ENCODE results near the gene OLFM2. TPM values are rescaled to one million over a fixed set of nuclear protein-coding genes. Genes with fewer than 3 reads are reported as not detected.

OLFM2 gene
- total and polyA plus RNA-seq, 4 experiments from 2014 or later, result 5.0 to 10.4 (median 9.4) TPM

GRCh38 chr19:9885077-9885552 is 51.2 kb downstream of the OLFM2 start:
- intact Hi-C loops (cut with micrococcal nuclease), result no loop called here
- H3K9me3 Mint-ChIP-seq, result no peaks in the 10 kb centered on the region
- H3K36me3 Mint-ChIP-seq, result no peaks in the 10 kb centered on the region
- H3K4me1 Mint-ChIP-seq, result peaks cover 0 to 1% (median 0%) of the 10 kb centered on the region in 4 donors
- ChIA-PET POLR2A (ENCODE audit: partially characterized antibody) (no interaction called here), CTCF (ENCODE audit: partially characterized antibody) (interaction anchor here (0.5 to 1.8 kb wide), 3 partner anchors 8 to 20 kb away, joined by 3 read pairs; no protein-coding TSS in a partner anchor)
- H3K27me3 Mint-ChIP-seq, result peaks cover 3 to 6% of the 10 kb centered on the region in 2 donors
- H3K27ac Mint-ChIP-seq, result peak overlapping the region in 1 of 7 donors; percentile 23
- no peak overlapping the region for H3K4me3 ChIP-seq (ENCODE audit: low read length in 2 of 2)
- no peaks in the 10 kb centered on the region for H3K9me3 ChIP-seq (ENCODE audit: control insufficient read depth in 1 of 2, low read length in 2 of 2)
- no peaks in the 10 kb centered on the region for H3K27me3 ChIP-seq (ENCODE audit: insufficient read depth, low read length)
- H3K27ac ChIP-seq (ENCODE audit: low read depth, low read length), result no peak overlapping the region
- H3K4me1 ChIP-seq (ENCODE audit: insufficient read depth, low read length), result no peaks in the 10 kb centered on the region
- no peaks in the 10 kb centered on the region for H3K36me3 ChIP-seq (ENCODE audit: insufficient read depth, low read length)
- H3K4me3 Mint-ChIP-seq, result no peak overlapping the region
- no peak for DNase-seq

GRCh38 chr19:9883764-9884163 is 52.6 kb downstream of the OLFM2 start:
- intact Hi-C loops (cut with micrococcal nuclease), result no loop called here
- H3K36me3 Mint-ChIP-seq, result no peaks in the 10 kb centered on the region
- DNase-seq, result no peak
- no peak overlapping the region for H3K27ac ChIP-seq (ENCODE audit: low read depth, low read length)
- no peaks in the 10 kb centered on the region for H3K36me3 ChIP-seq (ENCODE audit: insufficient read depth, low read length)
- no peaks in the 10 kb centered on the region for H3K4me1 ChIP-seq (ENCODE audit: insufficient read depth, low read length)
- CTCF ChIA-PET (ENCODE audit: partially characterized antibody), result interaction anchor here (0.6 kb wide), 1 partner anchor 366 kb away, joined by 3 read pairs; no protein-coding TSS in a partner anchor
- peaks cover 0 to 1% (median 0%) of the 10 kb centered on the region in 4 donors for H3K4me1 Mint-ChIP-seq
- H3K27ac Mint-ChIP-seq, result no peak overlapping the region
- no peaks in the 10 kb centered on the region for H3K9me3 ChIP-seq (ENCODE audit: control insufficient read depth in 1 of 2, low read length in 2 of 2)
- H3K27me3 Mint-ChIP-seq, result peaks cover 0 to 5% of the 10 kb centered on the region in 2 donors
- H3K9me3 Mint-ChIP-seq, result no peaks in the 10 kb centered on the region
- H3K4me3 Mint-ChIP-seq, result no peak overlapping the region
- no peak overlapping the region for H3K4me3 ChIP-seq (ENCODE audit: low read length in 2 of 2)
- POLR2A ChIA-PET (ENCODE audit: partially characterized antibody), result no interaction called here
- H3K27me3 ChIP-seq (ENCODE audit: insufficient read depth, low read length), result no peaks in the 10 kb centered on the region

- Histone ChIP-seq H3K36me3 (ENCODE audit: insufficient read depth, low read length) (no peaks in the 10 kb centered on the region), H3K4me1 (ENCODE audit: insufficient read depth, low read length) (no peaks in the 10 kb centered on the region), H3K27ac (ENCODE audit: low read depth, low read length) (no peak overlapping the region), H3K27me3 (ENCODE audit: insufficient read depth, low read length) (no peaks in the 10 kb centered on the region), H3K9me3 (ENCODE audit: control insufficient read depth in 1 of 2, low read length in 2 of 2) (no peaks in the 10 kb centered on the region), H3K4me3 (ENCODE audit: low read length in 2 of 2) (no peak overlapping the region)
- Mint-ChIP-seq H3K27ac (no peak overlapping the region), H3K4me3 (no peak overlapping the region), H3K4me1 (peaks cover 0 to 2% (median under 1%) of the 10 kb centered on the region in 4 donors), H3K36me3 (no peaks in the 10 kb centered on the region), H3K9me3 (no peaks in the 10 kb centered on the region), H3K27me3 (peaks cover 0 to 7% of the 10 kb centered on the region in 2 donors)
- CTCF ChIA-PET (ENCODE audit: partially characterized antibody), result interaction anchor here (1.3 kb wide), 1 partner anchor 23 kb away, joined by 5 read pairs; no protein-coding TSS in a partner anchor
- DNase-seq, result no peak
- POLR2A ChIA-PET (ENCODE audit: partially characterized antibody), result no interaction called here
- intact Hi-C loops (cut with micrococcal nuclease), result no loop called here
Observed at GRCh38 chr19:9883231-9883758, 53.0 kb downstream of the OLFM2 start.

- no peak overlapping the region for H3K4me3 ChIP-seq (ENCODE audit: low read length in 2 of 2)
- ChIA-PET POLR2A (ENCODE audit: partially characterized antibody) (no interaction called here), CTCF (ENCODE audit: partially characterized antibody) (interaction anchor here (1.0 kb wide), 1 partner anchor 10 kb away, joined by 3 read pairs; no protein-coding TSS in a partner anchor)
- H3K9me3 ChIP-seq (ENCODE audit: control insufficient read depth in 1 of 2, low read length in 2 of 2), result no peaks in the 10 kb centered on the region
- Mint-ChIP-seq H3K27ac (no peak overlapping the region), H3K4me3 (no peak overlapping the region), H3K9me3 (no peaks in the 10 kb centered on the region), H3K4me1 (peaks cover 0 to 2% (median 0%) of the 10 kb centered on the region in 4 donors), H3K36me3 (no peaks in the 10 kb centered on the region), H3K27me3 (peaks cover 0 to 3% of the 10 kb centered on the region in 2 donors)
- DNase-seq, result no peak
- no peaks in the 10 kb centered on the region for H3K4me1 ChIP-seq (ENCODE audit: insufficient read depth, low read length)
- H3K36me3 ChIP-seq (ENCODE audit: insufficient read depth, low read length), result no peaks in the 10 kb centered on the region
- H3K27me3 ChIP-seq (ENCODE audit: insufficient read depth, low read length), result no peaks in the 10 kb centered on the region
- intact Hi-C loops (cut with micrococcal nuclease), result no loop called here
- H3K27ac ChIP-seq (ENCODE audit: low read depth, low read length), result no peak overlapping the region
Observed at GRCh38 chr19:9881720-9882119, 54.6 kb downstream of the OLFM2 start.

- no peaks in the 10 kb centered on the region for H3K9me3 Mint-ChIP-seq
- CTCF ChIA-PET (ENCODE audit: partially characterized antibody), result interaction anchor here (1.2 kb wide), 1 partner anchor 43 kb away, joined by 3 read pairs; the partner anchor contains the start of gene PIN1
- POLR2A ChIA-PET (ENCODE audit: partially characterized antibody), result no interaction called here
- no peak overlapping the region for H3K27ac Mint-ChIP-seq
- Histone ChIP-seq H3K27me3 (ENCODE audit: insufficient read depth, low read length) (no peaks in the 10 kb centered on the region), H3K36me3 (ENCODE audit: insufficient read depth, low read length) (no peaks in the 10 kb centered on the region), H3K9me3 (ENCODE audit: control insufficient read depth in 1 of 2, low read length in 2 of 2) (no peaks in the 10 kb centered on the region), H3K27ac (ENCODE audit: low read depth, low read length) (no peak overlapping the region), H3K4me3 (ENCODE audit: low read length in 2 of 2) (no peak overlapping the region), H3K4me1 (ENCODE audit: insufficient read depth, low read length) (no peaks in the 10 kb centered on the region)
- peaks cover 0 to 2% (median 0%) of the 10 kb centered on the region in 4 donors for H3K4me1 Mint-ChIP-seq
- H3K27me3 Mint-ChIP-seq, result peaks cover 0 to 2% of the 10 kb centered on the region in 2 donors
- no peaks in the 10 kb centered on the region for H3K36me3 Mint-ChIP-seq
- no peak for DNase-seq
- intact Hi-C loops (cut with micrococcal nuclease), result no loop called here
- H3K4me3 Mint-ChIP-seq, result peak overlapping the region in 1 of 8 donors; percentile 60
Observed at GRCh38 chr19:9878511-9879196, 57.7 kb downstream of the OLFM2 start.

- POLR2A ChIA-PET (ENCODE audit: partially characterized antibody), result no interaction called here
- H3K9me3 Mint-ChIP-seq, result no peaks in the 10 kb centered on the region
Observed at GRCh38 chr19:9877780-9878510, 58.4 kb downstream of the OLFM2 start.

GRCh38 chr19:9875796-9876195 is 60.5 kb downstream of the OLFM2 start:
- POLR2A ChIA-PET (ENCODE audit: partially characterized antibody), result interaction anchor here (0.9 kb wide), 1 partner anchor 9 kb away, joined by 4 read pairs; no protein-coding TSS in a partner anchor
- intact Hi-C loops (cut with micrococcal nuclease), result no loop called here
- Histone ChIP-seq H3K27ac (ENCODE audit: low read depth, low read length) (no peak overlapping the region), H3K36me3 (ENCODE audit: insufficient read depth, low read length) (no peaks in the 10 kb centered on the region), H3K9me3 (ENCODE audit: control insufficient read depth in 1 of 2, low read length in 2 of 2) (no peaks in the 10 kb centered on the region), H3K4me3 (ENCODE audit: low read length in 2 of 2) (no peak overlapping the region), H3K27me3 (ENCODE audit: insufficient read depth, low read length) (no peaks in the 10 kb centered on the region), H3K4me1 (ENCODE audit: insufficient read depth, low read length) (no peaks in the 10 kb centered on the region)
- Mint-ChIP-seq H3K27ac (no peak overlapping the region), H3K4me1 (peaks cover 0 to 2% (median 0%) of the 10 kb centered on the region in 4 donors), H3K9me3 (no peaks in the 10 kb centered on the region), H3K36me3 (no peaks in the 10 kb centered on the region), H3K4me3 (no peak overlapping the region), H3K27me3 (peaks cover 0 to 2% of the 10 kb centered on the region in 2 donors)
- CTCF ChIA-PET (ENCODE audit: partially characterized antibody), result interaction anchor here (1.0 kb wide), 1 partner anchor 28 kb away, joined by 3 read pairs; no protein-coding TSS in a partner anchor
- no peak for DNase-seq

More at GRCh38 chr19:9877780-9878510, 58.4 kb downstream of the OLFM2 start:
- Mint-ChIP-seq H3K27me3 (peaks cover 0 to 2% of the 10 kb centered on the region in 2 donors), H3K27ac (no peak overlapping the region), H3K4me1 (peaks cover 0 to 2% (median 0%) of the 10 kb centered on the region in 4 donors), H3K36me3 (no peaks in the 10 kb centered on the region), H3K4me3 (peak overlapping the region in 1 of 8 donors; percentile 60)
- intact Hi-C loops (cut with micrococcal nuclease), result no loop called here
- H3K4me3 ChIP-seq (ENCODE audit: low read length in 2 of 2), result no peak overlapping the region
- H3K4me1 ChIP-seq (ENCODE audit: insufficient read depth, low read length), result no peaks in the 10 kb centered on the region
- no peaks in the 10 kb centered on the region for H3K27me3 ChIP-seq (ENCODE audit: insufficient read depth, low read length)
- H3K27ac ChIP-seq (ENCODE audit: low read depth, low read length), result no peak overlapping the region
- H3K9me3 ChIP-seq (ENCODE audit: control insufficient read depth in 1 of 2, low read length in 2 of 2), result no peaks in the 10 kb centered on the region
- DNase-seq, result no peak
- H3K36me3 ChIP-seq (ENCODE audit: insufficient read depth, low read length), result no peaks in the 10 kb centered on the region
- CTCF ChIA-PET (ENCODE audit: partially characterized antibody), result interaction anchor here (0.7 to 1.2 kb wide), 2 partner anchors 43 to 275 kb away, joined by 3 read pairs; partner anchors contain the start of gene PIN1

Measured in CD4-positive, alpha-beta memory T cell (primary cell).